ENCODE data around the gene GLMN. TPM values are rescaled to one million over a fixed set of nuclear protein-coding genes. Genes with fewer than 3 reads are reported as not detected.

GLMN gene
- total and polyA plus RNA-seq, 2 donors = 17.9 to 33.2 TPM

DNA sequence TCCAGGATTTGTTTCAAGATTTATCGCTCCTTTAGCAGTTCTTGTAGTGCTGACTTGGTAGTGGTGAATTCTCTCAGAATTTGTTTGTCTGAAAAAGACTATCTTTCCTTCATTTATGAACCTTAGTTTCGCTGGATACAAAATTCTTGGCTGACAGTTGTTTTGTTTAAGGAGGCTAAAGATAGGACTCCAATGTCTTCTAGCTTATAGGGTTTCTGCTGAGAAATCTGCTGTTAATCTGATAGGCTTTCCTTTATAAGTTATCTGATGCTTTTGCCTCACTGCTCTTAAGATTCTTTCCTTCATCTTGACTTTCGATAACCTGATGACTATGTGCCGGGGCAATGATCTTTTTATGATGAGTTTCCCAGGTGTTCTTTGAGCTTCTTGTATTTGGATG, 29.0 kb upstream of the GLMN start:
- Histone ChIP-seq H3K36me3 (ENCODE audit: control insufficient read depth in 2 of 2, insufficient read depth in 2 of 2, low read length in 1 of 2) (peaks cover 18 to 26% of the 10 kb centered on the region in 2 donors), H3K4me3 (ENCODE audit: low read length in 2 of 2) (no peak overlapping the region), H3K4me1 (ENCODE audit: control insufficient read depth in 2 of 2, insufficient read depth in 2 of 2, low read length in 2 of 2) (no peaks in the 10 kb centered on the region), H3K27ac (ENCODE audit: low read depth in 1 of 2, low read length in 1 of 2) (no peak overlapping the region), H3K9me3 (ENCODE audit: control insufficient read depth in 2 of 2, insufficient read depth in 1 of 2, low read length in 1 of 2) (peaks cover 3 to 17% of the 10 kb centered on the region in 2 donors), H3K27me3 (ENCODE audit: control insufficient read depth in 2 of 2, insufficient read depth in 1 of 2, low read length in 1 of 2) (no peaks in the 10 kb centered on the region)
- 96% methylated on average over 4 of the region's 4 CpGs for WGBS
- no peak for DNase-seq (ENCODE audit: low read depth in 6 of 9, low spot score in 9 of 9)

- Histone ChIP-seq H3K9me3 (ENCODE audit: control insufficient read depth in 2 of 2, insufficient read depth in 1 of 2, low read length in 1 of 2) (peaks cover 3 to 17% of the 10 kb centered on the region in 2 donors), H3K36me3 (ENCODE audit: control insufficient read depth in 2 of 2, insufficient read depth in 2 of 2, low read length in 1 of 2) (peaks cover 18 to 26% of the 10 kb centered on the region in 2 donors), H3K4me1 (ENCODE audit: control insufficient read depth in 2 of 2, insufficient read depth in 2 of 2, low read length in 2 of 2) (no peaks in the 10 kb centered on the region), H3K27ac (ENCODE audit: low read depth in 1 of 2, low read length in 1 of 2) (no peak overlapping the region), H3K4me3 (ENCODE audit: low read length in 2 of 2) (no peak overlapping the region), H3K27me3 (ENCODE audit: control insufficient read depth in 2 of 2, insufficient read depth in 1 of 2, low read length in 1 of 2) (no peaks in the 10 kb centered on the region)
- DNase-seq (ENCODE audit: low read depth in 6 of 9, low spot score in 9 of 9) = no peak
- 99% methylated on average over 1 of the region's 1 CpG for WGBS
Measured at GRCh38 chr1:92326681-92327080, 27.9 kb upstream of the GLMN start.

DNA sequence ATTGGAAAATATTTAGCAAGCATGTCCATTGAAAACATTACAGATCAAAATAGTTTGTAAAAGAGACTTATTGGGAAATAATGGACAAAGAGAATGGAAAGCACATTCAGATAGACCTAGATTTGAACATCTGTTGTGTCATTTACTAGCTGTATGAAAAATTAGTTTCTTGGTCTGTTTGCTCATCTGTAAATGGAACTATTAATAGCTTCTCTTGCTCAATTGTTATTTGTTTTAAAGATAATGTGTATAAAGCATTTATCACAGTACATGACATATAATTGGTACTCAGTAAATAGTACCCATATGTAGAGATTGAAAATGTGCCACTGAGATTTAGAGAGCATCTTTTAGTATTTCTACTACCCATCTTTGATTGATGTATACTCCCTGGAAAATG, 26.0 kb upstream of the GLMN start:
- Histone ChIP-seq H3K4me3 (ENCODE audit: low read length in 2 of 2) (no peak overlapping the region), H3K9me3 (ENCODE audit: control insufficient read depth in 2 of 2, insufficient read depth in 1 of 2, low read length in 1 of 2) (peaks cover 3 to 17% of the 10 kb centered on the region in 2 donors), H3K36me3 (ENCODE audit: control insufficient read depth in 2 of 2, insufficient read depth in 2 of 2, low read length in 1 of 2) (peaks cover 18 to 26% of the 10 kb centered on the region in 2 donors), H3K4me1 (ENCODE audit: control insufficient read depth in 2 of 2, insufficient read depth in 2 of 2, low read length in 2 of 2) (no peaks in the 10 kb centered on the region), H3K27me3 (ENCODE audit: control insufficient read depth in 2 of 2, insufficient read depth in 1 of 2, low read length in 1 of 2) (no peaks in the 10 kb centered on the region), H3K27ac (ENCODE audit: low read depth in 1 of 2, low read length in 1 of 2) (no peak overlapping the region)
- no peak for DNase-seq (ENCODE audit: low read depth in 6 of 9, low spot score in 9 of 9)

DNA sequence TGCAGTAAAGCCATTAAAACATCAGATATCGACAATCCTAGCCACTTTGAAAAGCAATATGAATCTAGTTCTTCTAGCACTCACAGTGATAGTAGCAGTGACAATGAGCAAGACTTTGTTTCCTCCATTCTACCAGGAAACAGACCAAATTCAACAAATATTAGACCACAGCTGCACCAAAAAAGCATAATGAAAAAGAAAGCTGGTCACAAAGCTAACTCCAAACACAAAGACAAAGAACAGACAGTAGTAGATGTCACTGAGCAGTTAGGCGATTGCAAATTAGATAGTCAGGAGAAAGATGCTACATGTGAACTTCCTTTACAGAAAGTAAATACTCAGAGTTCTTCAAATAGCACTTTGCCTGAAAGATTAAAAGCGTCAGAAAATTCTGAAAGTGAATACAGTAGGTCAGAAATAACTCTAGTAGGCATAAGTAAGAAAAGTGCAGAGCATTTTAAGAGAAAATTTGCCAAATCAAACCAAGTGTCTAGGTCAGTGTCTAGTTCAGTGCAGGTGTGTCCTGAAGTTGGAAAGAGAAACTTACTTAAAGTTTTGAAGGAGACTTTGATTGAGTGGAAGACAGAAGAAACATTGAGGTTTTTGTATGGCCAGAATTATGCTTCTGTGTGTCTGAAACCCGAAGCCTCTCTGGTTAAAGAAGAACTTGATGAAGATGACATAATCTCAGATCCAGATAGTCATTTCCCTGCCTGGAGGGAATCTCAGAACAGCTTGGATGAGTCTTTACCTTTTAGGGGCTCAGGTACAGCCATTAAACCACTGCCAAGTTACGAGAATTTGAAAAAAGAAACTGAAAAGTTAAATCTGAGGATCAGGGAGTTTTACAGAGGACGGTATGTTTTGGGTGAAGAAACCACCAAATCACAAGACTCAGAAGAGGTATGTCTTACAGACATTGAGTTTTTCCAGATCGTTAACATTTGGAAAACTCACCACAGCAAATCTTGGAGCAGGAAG, 25.0 kb upstream of the GLMN start:
- Histone ChIP-seq H3K27me3 (ENCODE audit: control insufficient read depth in 2 of 2, insufficient read depth in 1 of 2, low read length in 1 of 2) (no peaks in the 10 kb centered on the region), H3K9me3 (ENCODE audit: control insufficient read depth in 2 of 2, insufficient read depth in 1 of 2, low read length in 1 of 2) (peaks cover 3 to 11% of the 10 kb centered on the region in 2 donors), H3K27ac (ENCODE audit: low read depth in 1 of 2, low read length in 1 of 2) (peak overlapping the region in 1 of 2 donors; percentile 1), H3K4me3 (ENCODE audit: low read length in 2 of 2) (no peak overlapping the region), H3K36me3 (ENCODE audit: control insufficient read depth in 2 of 2, insufficient read depth in 2 of 2, low read length in 1 of 2) (peaks cover 9 to 21% of the 10 kb centered on the region in 2 donors), H3K4me1 (ENCODE audit: control insufficient read depth in 2 of 2, insufficient read depth in 2 of 2, low read length in 2 of 2) (peaks cover 0 to 2% of the 10 kb centered on the region in 2 donors)
- DNase-seq (ENCODE audit: low read depth in 6 of 9, low spot score in 9 of 9) = no peak
- 92% methylated on average over 7 of the region's 7 CpGs for whole genome bisulfite sequencing

DNA sequence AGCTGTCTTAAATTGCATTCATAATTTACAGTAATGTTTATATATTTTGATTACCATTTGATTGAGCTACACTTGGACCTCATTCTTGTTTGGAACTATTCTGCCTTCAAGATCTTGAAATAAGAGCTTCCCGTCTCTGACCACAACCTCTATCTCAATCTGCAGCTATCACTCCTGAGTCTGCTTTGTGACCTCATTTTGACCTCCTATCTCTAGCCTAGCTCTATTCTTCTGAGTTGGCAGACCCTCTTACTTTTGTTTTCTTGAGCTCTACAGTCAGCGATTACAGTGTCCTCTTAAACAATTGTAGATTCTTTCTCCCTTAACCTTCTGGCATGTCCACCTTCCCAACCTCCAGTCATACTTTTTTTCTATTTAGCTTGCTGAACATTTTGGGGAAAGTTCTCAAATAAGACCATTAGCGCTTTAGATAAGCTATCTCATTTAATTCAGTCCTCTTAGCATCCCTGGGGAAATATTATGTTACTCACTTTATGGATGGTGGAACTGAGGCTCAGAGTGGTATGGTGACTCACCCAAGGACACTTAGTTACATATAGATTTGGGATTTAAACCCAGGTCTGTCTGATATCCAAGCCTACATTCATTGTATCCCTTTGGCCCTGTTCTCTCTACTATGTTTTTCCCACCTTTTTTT, 19.2 kb upstream of the GLMN start:
- peaks cover 4 to 9% of the 10 kb centered on the region in 2 donors for H3K4me1 ChIP-seq (ENCODE audit: control insufficient read depth in 2 of 2, insufficient read depth in 2 of 2, low read length in 2 of 2)

DNA sequence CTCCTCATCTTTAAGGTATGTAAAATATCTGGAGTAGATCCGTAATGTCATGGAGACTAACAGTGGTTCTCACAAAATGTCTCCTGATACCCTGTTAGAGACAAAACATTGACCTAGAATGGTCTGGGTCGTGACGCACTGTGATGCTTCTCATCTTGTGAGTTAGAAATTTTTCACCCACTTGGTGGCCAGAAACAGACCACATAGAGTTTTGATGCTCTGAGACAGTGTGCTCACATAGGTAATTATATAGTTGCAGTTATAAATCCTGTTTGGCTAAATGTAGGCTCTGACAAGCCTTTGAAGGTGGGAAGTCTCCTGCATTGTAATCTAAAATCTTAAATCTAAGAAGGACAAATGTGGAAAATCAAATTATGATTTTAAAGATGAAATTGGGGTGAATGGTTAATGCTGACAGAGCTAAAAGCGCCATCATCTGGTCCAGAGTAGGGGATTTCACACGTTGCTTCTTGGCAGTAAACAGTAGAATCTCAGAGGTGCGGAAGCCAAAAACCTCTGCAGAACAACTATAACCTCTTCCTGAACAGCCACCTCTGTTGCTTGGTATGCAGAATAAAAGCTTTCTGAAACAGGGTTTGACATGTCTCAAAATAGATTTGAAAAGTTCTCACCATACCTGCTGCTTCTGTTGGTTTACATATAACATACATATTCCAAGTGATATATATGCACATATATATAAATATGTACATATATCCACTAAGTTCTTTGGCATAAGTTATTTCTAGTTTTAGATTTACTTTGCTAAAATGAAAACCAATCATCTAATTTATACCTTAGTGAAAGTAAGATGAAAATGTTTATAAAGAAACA, 17.2 kb upstream of the GLMN start:
- 59% methylated on average over 6 of the region's 6 CpGs for WGBS
- Histone ChIP-seq H3K9me3 (ENCODE audit: control insufficient read depth in 2 of 2, insufficient read depth in 1 of 2, low read length in 1 of 2) (peaks cover 0 to 3% of the 10 kb centered on the region in 2 donors), H3K36me3 (ENCODE audit: control insufficient read depth in 2 of 2, insufficient read depth in 2 of 2, low read length in 1 of 2) (peaks cover 0 to 8% of the 10 kb centered on the region in 2 donors), H3K4me3 (ENCODE audit: low read length in 2 of 2) (no peak overlapping the region), H3K27me3 (ENCODE audit: control insufficient read depth in 2 of 2, insufficient read depth in 1 of 2, low read length in 1 of 2) (no peaks in the 10 kb centered on the region), H3K27ac (ENCODE audit: low read depth in 1 of 2, low read length in 1 of 2) (no peak overlapping the region), H3K4me1 (ENCODE audit: control insufficient read depth in 2 of 2, insufficient read depth in 2 of 2, low read length in 2 of 2) (peaks cover 4 to 9% of the 10 kb centered on the region in 2 donors)
- DNase-seq (ENCODE audit: low read depth in 6 of 9, low spot score in 9 of 9) = peak in 4 of 9 donors; percentile 44 to 77 (median 50)

More for the DNA sequence above, 19.2 kb upstream of the GLMN start:
- H3K27me3 ChIP-seq (ENCODE audit: control insufficient read depth in 2 of 2, insufficient read depth in 1 of 2, low read length in 1 of 2) = no peaks in the 10 kb centered on the region
- WGBS = 51% methylated on average over 3 of the region's 3 CpGs
- H3K9me3 ChIP-seq (ENCODE audit: control insufficient read depth in 2 of 2, insufficient read depth in 1 of 2, low read length in 1 of 2) = peaks cover 0 to under 1% of the 10 kb centered on the region in 2 donors
- H3K27ac ChIP-seq (ENCODE audit: low read depth in 1 of 2, low read length in 1 of 2) = no peak overlapping the region
- H3K4me3 ChIP-seq (ENCODE audit: low read length in 2 of 2) = no peak overlapping the region
- peak in 4 of 9 donors; percentile 18 to 63 (median 32) for DNase-seq (ENCODE audit: low read depth in 6 of 9, low spot score in 9 of 9)
- peaks cover 0 to 3% of the 10 kb centered on the region in 2 donors for H3K36me3 ChIP-seq (ENCODE audit: control insufficient read depth in 2 of 2, insufficient read depth in 2 of 2, low read length in 1 of 2)

DNA sequence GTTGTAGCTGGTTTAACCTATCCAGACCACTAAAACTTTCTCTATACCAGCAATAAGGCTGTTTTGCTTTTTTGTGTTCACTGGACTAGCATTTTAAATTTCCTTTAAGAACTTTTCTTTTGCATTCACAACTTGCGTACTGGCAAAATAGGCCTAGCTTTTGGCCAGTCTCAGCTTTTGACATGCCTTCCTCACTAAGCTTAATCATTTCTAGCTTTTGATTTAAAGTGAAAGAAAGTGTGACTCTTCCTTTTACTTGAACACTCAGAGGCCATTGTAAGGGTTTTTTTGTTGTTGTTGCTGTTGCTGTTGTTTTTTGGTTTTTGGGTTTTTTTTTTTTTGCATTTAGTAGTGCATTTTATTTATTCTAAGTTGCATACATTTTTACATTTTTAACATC, 15.2 kb upstream of the GLMN start:
- no peak overlapping the region for H3K4me3 ChIP-seq (ENCODE audit: low read length in 2 of 2)
- H3K9me3 ChIP-seq (ENCODE audit: control insufficient read depth in 2 of 2, insufficient read depth in 1 of 2, low read length in 1 of 2) = peaks cover 0 to 3% of the 10 kb centered on the region in 2 donors
- H3K4me1 ChIP-seq (ENCODE audit: control insufficient read depth in 2 of 2, insufficient read depth in 2 of 2, low read length in 2 of 2) = peaks cover 3 to 9% of the 10 kb centered on the region in 2 donors
- H3K27ac ChIP-seq (ENCODE audit: low read depth in 1 of 2, low read length in 1 of 2) = no peak overlapping the region
- 99% methylated on average over 1 of the region's 1 CpG for WGBS
- H3K27me3 ChIP-seq (ENCODE audit: control insufficient read depth in 2 of 2, insufficient read depth in 1 of 2, low read length in 1 of 2) = no peaks in the 10 kb centered on the region
- no peak for DNase-seq (ENCODE audit: low read depth in 6 of 9, low spot score in 9 of 9)
- peaks cover 0 to 9% of the 10 kb centered on the region in 2 donors for H3K36me3 ChIP-seq (ENCODE audit: control insufficient read depth in 2 of 2, insufficient read depth in 2 of 2, low read length in 1 of 2)

- no peaks in the 10 kb centered on the region for H3K27me3 ChIP-seq (ENCODE audit: control insufficient read depth in 2 of 2, insufficient read depth in 1 of 2, low read length in 1 of 2)
- no peaks in the 10 kb centered on the region for H3K4me1 ChIP-seq (ENCODE audit: control insufficient read depth in 2 of 2, insufficient read depth in 2 of 2, low read length in 2 of 2)
- H3K4me3 ChIP-seq (ENCODE audit: low read length in 2 of 2) = no peak overlapping the region
- H3K36me3 ChIP-seq (ENCODE audit: control insufficient read depth in 2 of 2, insufficient read depth in 2 of 2, low read length in 1 of 2) = peaks cover 5 to 23% of the 10 kb centered on the region in 2 donors
- H3K9me3 ChIP-seq (ENCODE audit: control insufficient read depth in 2 of 2, insufficient read depth in 1 of 2, low read length in 1 of 2) = peaks cover 0 to 3% of the 10 kb centered on the region in 2 donors
- DNase-seq (ENCODE audit: low read depth in 6 of 9, low spot score in 9 of 9) = peak in 4 of 9 donors; percentile 20 to 76 (median 34)
- H3K27ac ChIP-seq (ENCODE audit: low read depth in 1 of 2, low read length in 1 of 2) = no peak overlapping the region
Measured at GRCh38 chr1:92310185-92310597, 11.4 kb upstream of the GLMN start.
